SK-N-DZ (cell line): ENCODE data around the gene SLC7A8.

ENCODE experiments used
- DNase-seq: peaks from one replicate; pipeline ENCODE4 v3.0.0-alpha.2; 2015; ENCODE audit warnings: low spot score

SLC7A8 gene

DNA sequence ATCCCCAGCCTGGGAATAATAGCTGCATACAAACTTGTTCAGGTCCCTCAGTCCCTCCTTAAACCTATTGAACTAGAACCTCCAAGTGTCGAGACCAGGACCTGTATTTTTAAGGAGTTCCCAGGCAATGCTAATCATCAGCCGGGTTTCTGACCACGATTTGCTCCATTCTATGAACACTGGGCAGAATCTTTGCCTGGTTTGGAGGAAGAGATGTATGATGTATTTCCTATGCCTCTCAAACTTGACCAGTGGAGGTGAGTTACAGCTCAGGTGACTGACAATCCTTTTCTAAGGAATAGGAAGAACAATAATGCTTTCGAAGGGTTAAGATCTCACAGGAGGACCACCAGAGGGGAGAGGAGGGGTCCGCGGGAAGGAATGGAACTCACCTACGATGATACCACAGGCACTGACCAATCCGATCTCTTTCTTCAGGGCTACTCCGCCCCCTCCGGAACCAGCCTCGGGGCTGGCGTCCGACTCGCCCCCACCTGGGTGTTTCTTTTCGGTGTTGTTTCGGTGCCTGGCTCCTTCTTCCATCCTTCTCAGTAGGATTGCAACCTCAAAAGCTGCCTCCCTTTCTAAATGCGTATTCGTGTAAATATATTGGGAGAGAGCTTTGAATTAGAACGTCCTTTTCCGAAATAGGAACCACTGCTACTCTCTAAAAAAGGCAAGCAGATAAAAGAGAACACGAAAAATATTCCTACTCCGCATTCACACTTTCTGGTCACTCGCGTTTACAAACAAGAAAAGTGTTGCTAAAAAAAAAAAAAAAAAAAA, 895 bp downstream of the SLC7A8 start:
- no peak for DNase-seq

- DNase-seq, result no peak
These were observed 1.5 kb downstream of the SLC7A8 start for GRCh38 chr14:23181946-23182345.

- no peak for DNase-seq
These were observed 2.0 kb downstream of the SLC7A8 start for GRCh38 chr14:23181453-23181852.

DNA sequence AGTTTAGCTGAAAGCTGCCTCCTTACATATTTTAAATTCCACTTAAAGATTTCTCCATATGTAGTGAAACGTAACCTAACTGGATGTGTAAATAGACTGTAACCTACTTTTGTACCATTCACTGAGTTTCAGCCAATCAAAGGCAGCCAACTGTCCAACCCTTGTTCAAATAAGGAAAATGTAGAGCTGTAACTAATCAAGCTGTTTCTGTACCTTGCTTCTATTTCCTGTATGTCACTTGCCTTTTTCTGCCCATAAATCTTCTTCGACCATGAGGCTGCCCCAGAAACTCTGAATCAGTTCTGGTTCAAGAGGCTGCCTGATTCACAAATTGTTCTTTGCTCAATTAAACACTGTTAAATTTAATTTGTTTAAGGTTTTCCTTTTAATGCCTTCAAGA, 6.3 kb downstream of the SLC7A8 start:
- DNase-seq, result no peak

DNA sequence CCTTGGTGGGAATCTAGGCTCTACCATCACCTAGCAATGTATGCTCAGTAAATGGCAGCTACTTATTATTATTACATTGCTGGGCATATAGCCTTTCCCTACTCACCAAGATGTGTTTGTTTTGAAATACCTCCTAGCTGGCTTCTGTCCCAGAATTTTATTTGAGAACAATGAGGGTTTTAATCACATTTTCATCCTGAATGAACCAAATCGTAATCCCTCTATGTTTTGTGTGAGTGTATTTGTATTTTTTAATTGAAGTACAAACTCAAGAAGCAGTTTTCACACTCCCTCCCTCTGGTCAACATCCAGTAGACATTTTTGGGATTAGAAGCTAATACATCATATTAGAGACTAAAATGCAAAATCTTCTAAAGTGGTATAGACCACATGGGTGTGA, 7.6 kb downstream of the SLC7A8 start:
- DNase-seq, result no peak

DNA sequence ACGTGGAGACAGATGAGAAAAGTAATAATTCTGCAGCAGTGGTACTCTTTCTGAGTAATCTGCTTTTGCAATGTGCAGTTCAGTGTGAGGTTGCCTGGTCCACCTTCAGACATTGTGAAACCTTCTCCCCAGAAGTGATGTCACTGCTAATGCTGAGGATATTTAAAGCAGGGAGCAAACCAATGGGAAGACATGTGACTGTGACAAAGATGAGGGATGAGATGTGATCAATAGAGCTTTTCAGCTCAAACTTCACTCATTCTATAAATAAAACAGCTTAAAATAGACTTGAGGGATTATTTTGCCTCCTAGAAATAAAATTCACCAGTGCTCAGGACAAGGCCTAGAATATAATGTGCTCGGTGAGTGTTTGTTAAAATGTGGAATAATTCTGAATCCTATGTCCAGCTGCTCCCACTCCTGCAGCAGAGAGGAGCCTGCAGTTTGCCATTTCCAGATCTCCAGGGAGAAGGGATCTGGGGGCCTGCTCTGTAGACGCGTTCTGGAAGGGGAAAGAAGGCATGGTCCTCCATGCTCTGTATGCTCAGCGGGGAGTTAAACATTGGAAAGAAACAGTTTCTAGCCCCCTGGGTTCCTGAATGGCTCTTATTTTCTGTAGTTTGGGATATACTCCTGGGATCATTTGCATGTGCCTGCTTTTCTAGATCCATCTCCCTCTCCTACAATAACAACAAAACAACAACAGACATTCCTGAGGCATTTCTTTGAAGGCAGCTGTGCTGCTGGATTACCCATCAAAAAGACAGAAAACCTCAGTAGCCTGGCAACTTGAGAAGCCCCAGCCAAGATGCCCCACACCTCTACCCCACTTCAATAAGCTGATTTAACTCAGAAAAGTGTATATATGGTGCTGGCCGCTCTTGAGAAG, 8.9 kb downstream of the SLC7A8 start:
- DNase-seq, result no peak

DNA sequence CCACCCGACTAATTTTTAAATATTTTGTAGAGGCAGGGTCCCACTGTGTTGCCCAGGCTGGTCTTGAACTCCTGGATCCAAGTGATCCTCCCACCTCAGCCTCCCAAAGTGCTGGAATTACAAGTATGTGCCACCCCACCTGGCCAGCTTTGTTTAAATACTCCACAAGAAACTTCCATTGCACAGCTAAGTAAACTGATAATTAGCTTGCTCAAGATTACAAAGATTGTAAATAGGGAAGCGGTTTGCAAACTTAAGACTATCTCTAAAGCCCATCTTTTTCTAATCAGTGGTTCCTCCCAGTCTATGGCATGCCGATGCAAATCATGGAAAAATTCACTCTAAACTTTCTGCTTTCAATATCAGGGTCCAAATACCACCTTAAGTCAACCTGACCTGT, 9.7 kb downstream of the SLC7A8 start:
- no peak for DNase-seq

DNA sequence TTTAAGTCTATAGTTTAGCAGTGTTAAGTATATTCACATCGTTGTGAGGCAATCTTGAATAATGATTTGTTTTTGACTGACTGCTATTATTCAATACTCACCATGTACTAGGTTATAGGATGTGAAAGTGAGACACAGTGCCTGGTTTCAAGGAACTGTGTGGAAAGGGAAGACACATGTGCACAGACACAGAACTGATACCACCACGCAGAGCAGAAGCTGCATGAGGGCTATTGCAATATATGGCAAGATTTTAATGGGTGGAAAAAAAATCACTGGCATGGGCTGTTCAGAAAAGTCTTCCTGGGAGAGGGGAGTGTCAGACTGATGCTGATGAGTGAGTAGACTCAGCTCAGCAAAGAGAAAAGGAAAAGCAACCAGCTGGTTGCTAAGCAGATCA, 10.4 kb downstream of the SLC7A8 start:
- no peak for DNase-seq

- no peak for DNase-seq
These were observed 10.9 kb downstream of the SLC7A8 start for GRCh38 chr14:23172574-23172973.

- no peak for DNase-seq
These were observed 11.4 kb downstream of the SLC7A8 start for GRCh38 chr14:23172096-23172495.

- no peak for DNase-seq
These were observed 12.1 kb downstream of the SLC7A8 start for GRCh38 chr14:23171222-23171975.

DNA sequence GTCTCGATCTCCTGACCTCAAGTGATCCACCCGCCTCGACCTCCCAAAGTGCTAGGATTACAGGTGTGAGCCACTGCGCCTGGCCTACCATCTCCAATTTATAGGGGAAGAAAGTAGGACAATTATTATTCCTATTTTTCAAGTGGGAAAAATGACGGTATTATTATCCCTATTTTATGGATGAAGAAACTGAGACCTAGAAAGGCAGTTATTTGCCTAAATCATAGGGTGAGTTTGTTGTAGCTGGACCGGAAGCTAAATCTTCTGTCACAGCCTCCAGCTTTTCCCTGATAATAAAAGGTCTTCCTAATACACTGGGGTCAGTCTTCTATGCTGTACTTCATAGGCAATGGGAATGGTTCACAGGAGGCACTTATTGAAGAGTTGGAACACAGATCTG, 13.8 kb downstream of the SLC7A8 start:
- DNase-seq, result no peak

DNA sequence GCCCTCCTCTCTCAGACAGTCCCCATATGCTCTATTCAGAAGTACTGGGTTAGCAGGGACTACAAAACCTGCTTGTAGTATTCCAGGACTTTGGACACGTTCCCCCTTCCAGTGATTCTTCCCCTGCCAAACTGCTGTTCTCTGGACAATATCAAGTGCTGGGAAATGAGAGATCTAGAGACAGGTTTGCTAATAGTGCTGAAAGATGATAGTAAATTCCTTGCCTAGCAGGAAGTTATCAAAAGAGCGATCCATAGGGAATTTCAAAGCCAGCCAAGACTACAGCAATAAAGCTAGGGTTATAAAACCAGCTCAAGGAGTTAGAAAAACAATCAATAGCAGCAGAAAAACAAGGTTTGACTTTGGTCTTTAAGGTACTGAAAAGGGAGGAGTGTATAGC, 15.2 kb downstream of the SLC7A8 start:
- DNase-seq, result no peak

GRCh38 chr14:23167116-23167847, 16.2 kb downstream of the SLC7A8 start:
- no peak for DNase-seq

GRCh38 chr14:23164949-23165348, 18.5 kb downstream of the SLC7A8 start:
- no peak for DNase-seq

GRCh38 chr14:23164250-23164649, 19.2 kb downstream of the SLC7A8 start:
- no peak for DNase-seq

GRCh38 chr14:23163830-23164229, 19.6 kb downstream of the SLC7A8 start:
- no peak for DNase-seq

DNA sequence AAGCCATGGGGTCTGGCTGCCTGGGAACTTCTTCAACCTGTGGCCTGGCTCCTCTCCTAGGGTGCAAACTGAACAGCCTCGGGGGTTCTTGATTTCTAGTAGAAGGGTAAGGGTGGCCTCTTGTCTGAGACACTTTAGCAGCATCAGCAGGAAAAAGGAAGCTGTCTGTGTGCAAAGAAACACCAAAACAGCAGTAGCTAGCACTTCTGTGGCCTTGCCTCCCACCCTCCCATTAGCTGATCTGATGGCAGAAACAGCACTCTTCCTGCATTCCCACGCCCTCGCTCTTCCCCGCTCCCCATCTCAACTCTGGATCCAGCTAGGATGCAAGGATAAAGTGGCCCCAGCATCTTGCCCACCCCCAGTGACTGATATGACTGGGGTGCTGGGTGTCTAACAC, 20.7 kb downstream of the SLC7A8 start:
- no peak for DNase-seq

DNA sequence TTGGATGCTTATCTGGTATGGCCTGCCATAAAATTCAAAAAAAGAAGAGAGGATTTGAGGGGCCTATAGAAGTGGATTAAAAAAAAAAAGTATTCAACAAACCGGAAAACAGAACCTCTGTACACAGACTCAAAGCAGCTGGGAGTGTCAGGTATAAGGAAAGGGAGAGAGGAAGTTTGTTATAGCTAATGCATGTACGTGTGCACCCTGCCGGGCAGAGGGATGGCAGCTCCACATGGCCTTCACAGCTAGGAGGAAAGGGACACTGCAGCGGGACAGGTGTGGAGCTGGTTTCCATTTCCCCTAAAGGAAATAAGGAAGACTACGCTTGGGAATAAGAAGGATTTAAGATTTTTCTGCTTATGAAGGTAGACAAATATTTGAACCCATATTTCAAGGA, 21.5 kb downstream of the SLC7A8 start:
- DNase-seq, result no peak

GRCh38 chr14:23160924-23161522, 22.4 kb downstream of the SLC7A8 start:
- no peak for DNase-seq

DNA sequence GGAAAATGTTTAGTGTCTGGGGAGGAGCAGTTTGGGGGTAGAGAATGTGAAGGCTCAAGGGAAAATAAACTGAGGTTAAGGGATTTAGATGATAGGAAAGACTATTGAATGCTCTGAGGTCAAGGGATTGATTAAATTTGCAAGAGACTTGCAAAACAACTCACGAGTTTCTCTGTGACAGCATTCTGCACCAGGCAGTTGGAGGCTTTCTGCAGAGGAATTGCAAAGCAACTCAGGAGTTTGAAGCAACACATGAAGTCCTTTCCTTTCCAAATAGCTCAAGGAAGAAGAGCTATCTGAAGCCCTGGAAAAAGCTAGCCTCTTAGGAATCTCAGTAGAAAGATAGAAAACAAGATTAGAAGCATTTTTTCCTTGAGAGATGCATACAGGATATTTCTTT, 23.9 kb downstream of the SLC7A8 start:
- no peak for DNase-seq
